NCI-H446 (cell line): ENCODE results near the gene SDK2.

Source experiments
- DNase-seq, 2 experiments: peaks; one replicate each; lab custom pipeline; 2025; lab: John Stamatoyannopoulos, UW

The SDK2 gene

DNA sequence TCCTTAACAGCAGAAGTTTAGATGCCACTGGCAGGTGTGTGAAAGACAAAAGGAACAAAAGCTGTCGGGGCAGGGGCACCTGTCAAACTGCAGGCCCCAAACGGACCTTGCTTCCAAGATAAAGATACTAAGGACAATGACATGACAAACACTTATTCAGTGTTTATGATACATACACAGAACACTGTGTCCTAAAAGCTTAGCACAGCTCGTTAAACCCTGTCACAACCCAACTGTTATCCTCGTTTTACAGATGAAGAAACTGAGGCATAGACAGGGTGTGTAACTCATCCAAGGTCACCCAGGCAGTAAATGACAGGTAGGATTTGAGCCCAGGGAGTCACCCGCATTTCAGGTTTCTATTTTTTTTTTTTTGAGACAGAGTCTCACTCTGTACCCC, 9.6 kb downstream of the SDK2 start:
- no peak for DNase-seq

GRCh38 chr17:73633736-73634135, 10.5 kb downstream of the SDK2 start:
- DNase-seq: no peak

GRCh38 chr17:73632513-73632912, 11.7 kb downstream of the SDK2 start:
- no peak for DNase-seq

GRCh38 chr17:73630965-73631595, 13.2 kb downstream of the SDK2 start:
- DNase-seq: no peak

DNA sequence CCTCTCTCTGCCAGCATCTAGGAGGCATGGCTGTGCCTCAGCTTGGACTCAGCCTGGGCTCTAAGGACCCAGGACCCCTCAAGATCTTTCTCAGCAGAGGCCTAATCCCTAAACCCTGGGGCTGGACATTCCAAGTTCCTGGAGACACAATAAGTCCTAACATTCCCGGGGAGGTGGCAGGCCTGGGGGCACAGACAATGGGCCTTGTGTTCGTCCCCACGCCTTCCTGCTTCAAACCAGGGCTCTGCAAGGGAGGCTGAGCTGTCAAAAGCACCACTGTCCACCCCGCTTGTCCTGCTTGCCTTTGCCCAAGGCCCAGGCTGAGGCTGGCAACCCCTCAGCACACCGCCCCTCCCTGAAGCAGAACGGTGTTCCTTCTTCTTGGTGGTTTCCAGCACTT, 13.7 kb downstream of the SDK2 start:
- DNase-seq: no peak

GRCh38 chr17:73628642-73629552, 15.3 kb downstream of the SDK2 start:
- DNase-seq: no peak

DNA sequence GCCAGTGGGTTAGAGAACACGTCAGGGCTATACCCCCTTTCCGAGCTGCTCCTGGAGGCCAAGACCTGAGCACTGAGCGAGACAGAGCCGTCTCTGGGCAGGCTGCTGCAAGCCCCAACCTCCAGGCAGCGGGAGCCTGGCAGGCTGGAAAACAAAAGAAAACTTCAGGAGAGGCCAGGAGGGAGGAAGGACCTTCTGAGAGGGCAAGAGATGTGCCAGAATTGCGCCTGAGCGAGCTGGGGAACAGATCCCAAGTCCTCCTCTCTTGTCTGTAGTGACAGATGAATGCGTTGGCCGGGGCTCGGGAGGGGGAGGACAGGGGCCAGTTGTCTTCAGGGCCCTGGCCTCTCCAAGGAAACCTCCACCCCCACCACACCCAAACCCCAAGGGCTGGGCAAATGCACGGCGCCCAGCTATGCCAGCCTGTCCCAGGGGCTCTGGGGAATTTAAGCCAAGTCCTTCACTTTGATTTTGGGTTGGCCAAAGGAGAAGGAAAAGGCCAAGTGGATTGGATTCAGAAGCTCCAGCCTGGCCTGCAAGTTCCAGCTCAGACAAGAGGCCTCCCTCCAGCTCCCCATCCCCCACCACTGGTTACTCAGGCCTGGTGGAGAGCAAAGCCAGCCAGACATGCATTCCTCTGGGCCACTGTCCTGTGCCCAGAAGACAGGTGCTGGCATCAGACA, 18.1 kb downstream of the SDK2 start:
- DNase-seq: peak in 1 of 2 experiments; percentile 49

DNA sequence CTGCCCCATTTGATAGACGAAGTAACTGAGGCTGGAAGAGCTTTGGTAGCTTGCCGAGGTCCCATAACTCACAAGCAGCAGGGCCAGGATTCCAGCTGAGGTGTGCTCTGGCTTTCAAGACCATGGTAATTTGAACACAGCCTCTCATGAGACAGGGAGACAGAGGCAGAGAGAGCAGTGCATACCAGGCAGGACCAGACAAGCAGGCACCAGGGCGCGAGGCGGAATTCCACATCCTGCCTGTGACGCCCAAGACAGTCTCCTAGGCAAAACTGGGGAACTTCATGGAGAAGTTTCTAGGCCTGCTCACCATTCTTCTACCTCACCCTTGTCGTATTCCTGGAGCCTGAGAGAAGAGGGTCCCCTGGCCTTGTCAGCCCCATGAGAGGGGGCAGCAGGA, 19.2 kb downstream of the SDK2 start:
- no peak for DNase-seq

- no peak for DNase-seq
These were observed 19.7 kb downstream of the SDK2 start for GRCh38 chr17:73624496-73624988.

DNA sequence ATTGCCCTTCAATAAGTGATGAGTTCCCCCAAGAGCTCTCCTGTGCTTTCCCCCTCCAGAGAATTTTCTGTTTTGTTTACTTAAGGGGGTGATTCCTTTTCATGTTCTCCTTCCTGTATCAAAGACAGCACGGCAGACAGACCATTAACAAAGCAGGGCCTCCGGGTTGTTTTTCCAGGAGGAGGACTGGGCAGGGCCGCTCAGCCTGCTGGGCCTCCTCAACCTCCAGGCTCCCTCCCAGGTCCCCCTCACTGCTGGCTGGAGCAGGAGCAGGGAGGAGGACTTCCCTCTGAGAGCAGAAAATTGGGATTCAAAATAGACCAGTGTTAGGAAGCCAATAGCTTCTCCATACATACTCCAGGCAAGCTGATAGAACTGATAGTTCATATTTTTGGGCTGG, 20.4 kb downstream of the SDK2 start:
- no peak for DNase-seq

DNA sequence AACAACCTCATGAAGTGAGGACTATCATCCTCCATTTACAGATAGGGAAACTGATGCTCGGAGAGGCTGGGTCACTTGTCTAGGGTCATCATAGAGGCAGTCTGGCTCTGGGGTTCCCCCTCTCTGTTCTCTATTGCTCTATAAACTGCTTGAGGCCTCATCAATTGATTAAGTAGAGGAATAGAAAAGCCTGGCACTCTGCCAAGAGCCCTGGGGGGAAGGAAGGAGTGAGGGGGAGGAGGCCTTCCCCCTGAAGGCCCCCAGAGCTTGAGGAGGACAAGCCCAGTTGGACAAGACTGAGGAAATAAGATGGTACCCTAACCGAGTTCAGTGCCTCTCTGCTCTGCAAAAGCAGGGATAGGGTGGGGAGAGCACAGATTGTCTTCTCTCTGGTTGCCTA, 21.0 kb downstream of the SDK2 start:
- DNase-seq: no peak

DNA sequence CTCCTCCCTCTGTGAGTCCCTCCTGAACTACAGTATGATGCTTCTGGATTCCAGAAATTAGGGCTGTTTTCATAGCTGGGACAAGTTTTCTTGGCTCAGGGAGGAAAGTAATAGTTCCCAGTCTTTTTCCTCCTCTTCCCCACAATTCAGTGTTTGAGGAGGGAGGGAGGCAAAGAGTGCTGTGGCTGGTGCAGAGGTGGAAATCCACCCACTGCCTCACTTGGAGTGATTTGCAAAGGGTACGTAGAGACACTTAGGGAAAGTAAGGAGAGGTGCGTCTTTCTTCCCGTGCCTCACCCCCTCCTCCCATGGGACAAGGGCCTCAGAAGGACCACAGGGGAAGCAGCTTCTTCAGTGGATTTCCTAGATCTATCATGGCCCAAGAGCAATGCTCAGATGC, 21.9 kb downstream of the SDK2 start:
- DNase-seq: no peak

DNA sequence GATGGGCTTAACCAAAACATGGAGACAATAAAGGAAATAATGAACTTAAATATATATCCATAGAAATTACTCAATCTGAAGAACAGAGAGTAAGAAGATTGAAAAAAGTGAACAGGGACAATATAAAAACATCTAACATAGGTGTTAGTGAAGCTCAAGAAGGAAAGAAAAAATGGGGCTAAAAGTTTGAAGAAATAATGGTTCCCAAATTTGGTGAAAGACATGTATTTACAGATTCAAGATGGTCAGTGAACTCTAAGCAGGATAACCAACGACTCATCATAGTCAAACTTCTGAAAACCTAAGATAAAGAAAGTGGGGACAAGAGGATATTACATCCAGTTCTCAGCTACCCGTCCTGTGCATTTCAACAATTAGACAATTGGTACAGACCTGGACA, 22.6 kb downstream of the SDK2 start:
- no peak for DNase-seq

DNA sequence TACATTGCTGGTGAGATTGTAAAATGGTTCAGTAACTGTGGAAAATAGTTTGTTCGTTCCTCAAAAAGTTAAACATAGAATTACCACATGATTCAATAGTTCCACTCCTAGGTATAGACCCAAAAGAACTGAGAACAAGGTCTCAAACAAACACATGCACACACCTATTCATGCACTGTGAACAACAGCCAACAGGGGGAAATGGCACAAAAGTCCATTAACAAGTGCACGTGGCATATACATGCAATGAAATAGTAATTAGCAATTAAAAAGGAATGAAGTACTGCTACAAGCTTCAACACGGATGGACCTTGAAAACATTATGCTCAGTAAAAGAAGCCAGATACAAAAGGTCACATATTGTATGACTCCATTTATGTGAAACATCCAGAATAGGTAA, 23.8 kb downstream of the SDK2 start:
- DNase-seq: no peak

DNA sequence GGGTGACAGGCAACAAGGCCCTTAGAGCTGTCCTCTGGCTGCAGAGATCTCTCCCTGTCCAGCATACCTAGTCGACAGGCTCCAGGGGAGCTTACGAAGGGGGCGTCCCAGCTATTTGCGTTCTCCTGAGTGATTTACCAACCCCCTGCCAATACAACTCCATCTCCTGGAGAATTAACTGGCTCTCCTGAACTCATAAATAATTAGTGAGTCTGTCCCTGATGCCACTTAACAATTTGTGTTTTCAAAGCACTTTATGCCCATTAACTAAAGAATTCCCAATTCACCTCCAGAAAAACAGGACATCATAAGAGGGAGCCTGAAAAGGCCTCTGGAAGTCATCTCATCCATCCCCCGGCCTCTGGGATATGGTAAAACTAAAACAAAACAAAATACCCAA, 26.7 kb downstream of the SDK2 start:
- no peak for DNase-seq

DNA sequence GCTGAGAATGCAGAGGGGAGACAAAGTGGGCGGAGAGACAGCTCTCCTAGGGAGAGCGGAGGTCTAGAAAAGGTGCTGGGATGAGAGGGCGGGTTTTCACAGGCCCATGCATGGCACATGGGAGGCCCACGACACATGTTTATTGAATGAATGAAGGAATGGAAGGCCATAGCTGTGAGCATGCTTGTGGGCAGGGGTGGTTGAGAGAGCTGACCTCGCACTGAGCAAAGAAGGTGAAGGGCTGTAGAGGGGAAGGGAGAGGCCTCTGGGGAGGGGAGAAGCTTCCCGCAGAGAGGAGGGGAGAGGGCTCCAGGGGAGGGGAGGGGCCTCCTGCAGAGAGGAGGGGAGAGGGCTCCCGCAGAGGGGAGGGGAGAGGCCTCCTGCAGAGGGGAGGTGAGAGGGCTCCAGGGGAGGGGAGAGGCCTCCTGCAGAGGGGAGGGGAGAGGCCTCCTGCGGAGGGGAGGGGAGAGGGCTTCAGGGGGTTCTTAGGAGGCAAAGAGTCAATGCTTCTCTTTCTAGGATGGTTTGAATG, 27.3 kb downstream of the SDK2 start:
- DNase-seq: no peak

- no peak for DNase-seq
These were observed 27.9 kb downstream of the SDK2 start for GRCh38 chr17:73616120-73616872.

DNA sequence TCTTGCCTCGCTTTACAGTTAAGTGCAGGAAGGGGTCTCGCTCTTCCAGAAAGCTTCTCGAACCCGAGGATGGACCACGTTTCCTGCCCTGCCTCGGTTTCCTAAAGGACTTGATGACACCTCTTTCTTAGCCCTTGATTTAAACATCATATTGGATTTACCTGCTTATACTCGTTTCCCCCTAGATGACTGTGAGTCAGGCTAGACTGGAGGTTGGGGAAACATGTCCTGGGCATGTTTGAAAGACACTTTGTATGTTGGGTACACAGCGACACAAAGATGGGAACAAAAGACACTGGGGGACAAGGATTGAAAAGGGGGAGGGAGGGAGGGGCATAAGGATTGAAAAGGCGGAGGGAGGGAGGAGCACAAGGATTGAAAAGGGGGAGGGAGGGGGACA, 30.0 kb downstream of the SDK2 start:
- DNase-seq: no peak

DNA sequence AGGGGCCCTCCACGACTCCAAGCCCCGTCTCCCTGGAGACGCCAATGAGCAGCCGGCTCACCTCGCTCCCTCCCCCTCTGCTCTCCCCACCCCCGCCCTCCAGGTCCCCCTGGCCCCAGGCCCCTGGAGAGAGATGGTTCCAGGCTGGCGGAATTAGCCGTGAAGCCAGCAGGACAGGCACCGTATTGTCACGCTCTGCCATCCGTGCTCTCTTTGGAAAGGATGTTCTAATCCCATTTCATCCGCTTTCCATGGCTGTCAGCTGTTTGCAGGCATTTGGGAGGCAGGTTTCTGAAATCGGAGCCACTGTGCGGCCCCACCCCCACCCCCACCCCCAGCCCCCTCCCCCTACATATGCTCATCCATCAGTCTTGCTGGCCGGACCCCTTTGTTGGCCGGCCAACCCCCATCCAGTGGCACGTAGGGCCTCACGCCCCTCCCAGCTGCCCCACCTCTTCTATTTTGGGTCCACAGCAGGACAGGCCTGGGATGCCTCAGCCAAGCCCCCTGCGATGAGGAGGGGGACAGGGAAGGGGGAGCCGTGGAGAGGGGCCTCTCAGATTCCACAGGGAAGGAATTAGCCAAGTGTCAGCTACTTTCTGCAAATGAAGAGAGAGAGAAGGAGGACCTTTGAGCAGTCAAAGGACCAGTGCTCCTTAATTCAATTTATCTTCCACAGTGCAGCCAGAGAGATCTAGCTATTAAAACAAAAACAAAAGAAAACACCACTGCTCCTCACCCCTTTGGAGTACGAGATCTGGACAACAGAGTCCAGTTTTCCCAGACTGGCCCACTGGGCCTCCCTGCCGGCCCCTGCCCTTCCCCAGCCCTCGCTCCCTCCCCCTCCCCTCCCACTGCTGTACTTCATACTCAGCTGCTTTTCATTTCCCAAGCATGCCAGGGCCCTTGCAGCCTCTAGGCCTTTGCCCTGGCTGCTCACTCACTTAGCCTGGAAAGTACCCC, 30.7 kb downstream of the SDK2 start:
- DNase-seq: no peak

DNA sequence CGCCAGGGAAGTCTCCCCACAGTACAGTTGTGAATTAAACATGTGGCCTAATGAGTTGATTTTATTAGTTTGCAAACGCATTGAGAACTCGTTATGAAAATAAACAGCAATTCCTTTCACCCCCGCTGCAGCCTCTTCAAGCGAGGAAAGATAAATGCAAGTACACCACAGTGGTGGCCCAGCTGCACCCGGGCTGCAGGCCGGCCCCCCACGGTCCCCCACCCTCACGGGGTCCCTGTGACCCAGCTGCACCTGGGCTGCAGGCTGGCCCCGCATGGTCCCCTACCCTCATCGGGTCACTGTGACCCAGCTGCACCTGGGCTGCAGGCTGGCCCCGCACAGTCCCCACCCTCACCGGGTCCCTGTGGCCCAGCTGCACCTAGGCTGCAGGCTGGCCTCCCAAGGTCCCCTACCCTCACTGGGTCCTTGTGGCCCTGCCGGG, 32.2 kb downstream of the SDK2 start:
- no peak for DNase-seq

DNA sequence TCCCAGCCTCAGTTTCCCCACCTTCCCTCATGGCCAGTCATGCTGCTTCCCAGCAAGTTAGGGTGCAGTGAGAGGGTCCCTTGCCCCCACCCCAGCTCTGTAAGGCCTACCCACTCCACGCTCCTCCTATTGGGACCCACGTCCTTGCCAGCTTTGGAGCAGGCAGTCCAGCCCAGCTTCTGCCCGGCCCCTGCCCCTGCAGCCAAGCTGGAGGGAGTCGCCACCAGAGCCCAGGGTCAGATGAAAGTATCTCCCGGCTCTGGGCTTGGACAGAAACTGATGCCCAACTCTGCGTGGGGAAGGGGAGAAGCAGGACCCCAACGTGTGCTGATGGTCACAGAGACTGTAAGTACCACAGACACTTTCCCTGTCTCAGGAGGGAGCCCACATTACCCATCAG, 32.6 kb downstream of the SDK2 start:
- DNase-seq: no peak
